Parietal lobe (tissue), 2 donors: Measurements from ENCODE around the gene TUFT1. TPM values are rescaled to one million over a fixed set of nuclear protein-coding genes. Genes with fewer than 3 reads are reported as not detected.

Experiments used
- small RNA-seq: library from RNA; depleted of rRNA; stranded (forward); fragments of <200 nt; gene quantifications from one replicate; pipeline ENCODE3, GENCODE V24; 2014; ENCODE audit warnings: low replicate concordance
- total RNA-seq: library from RNA; depleted of rRNA; stranded (reverse); fragments of >200 nt; gene quantifications from one replicate; pipeline ENCODE4 v1.2.3, GENCODE V29; 2014

Gene TUFT1
- 5.9 TPM for total RNA-seq

GRCh38 chr1:151540021-151540981 lies at the start of gene TUFT1:
TSS of gene TUFT1 (plus strand) at chr1:151540309. CDS start at chr1:151540367, 58 bp downstream.

GRCh38 chr1:151510957-151511635 lies 29.0 kb upstream of the TUFT1 start, which contains the start of gene CGN:
TSS of gene CGN (plus strand) at chr1:151511387. CDS start at chr1:151518520, 7,133 bp downstream.

GRCh38 chr1:151611832-151612500 lies 71.9 kb downstream of the TUFT1 start, which contains the start of gene SNX27:
TSS of gene SNX27 (plus strand) at chr1:151612050. CDS start at chr1:151612202, 152 bp downstream.

Small RNA genes within 50 kb of the gene (small RNA-seq; reads per million reads assigned to genes)
- gene MIR554: not detected
- not detected for gene RF00405
- gene RNU6-1062P: not detected

Other genes with a start within 250 kb of the TUFT1 start
- gene PI4KB, start 212.9 kb upstream of the TUFT1 start, total RNA-seq: 39.1 TPM
- 31.3 TPM for gene RFX5, start 193.1 kb upstream of the TUFT1 start, total RNA-seq
- 5.3 TPM for gene SELENBP1, start 167.6 kb upstream of the TUFT1 start, total RNA-seq
- 224 TPM for gene PSMB4, start 140.7 kb upstream of the TUFT1 start, total RNA-seq
- gene POGZ, start 80.8 kb upstream of the TUFT1 start, total RNA-seq: 238 TPM
- 5.0 TPM for gene CGN, start 28.9 kb upstream of the TUFT1 start, total RNA-seq
- gene SNX27, start 71.7 kb downstream of the TUFT1 start, total RNA-seq: 117 TPM
- gene CELF3, start 176.5 kb downstream of the TUFT1 start, total RNA-seq: 71.4 TPM
- 8.8 TPM for gene RIIAD1, start 181.2 kb downstream of the TUFT1 start, total RNA-seq
- gene MRPL9, start 223.2 kb downstream of the TUFT1 start, total RNA-seq: 55.4 TPM